A204.1 (cell line): Measurements from ENCODE around the gene FRMD4A.
"Not testable (repeated sequence)": the region's sequence is repeated elsewhere in the genome, so short reads cannot be mapped to it uniquely, and the experiment has no call there.

Source experiments
- FAIRE-seq: peaks from 2 replicates; lab custom pipeline; 2012; peaks lifted over from hg19 to GRCh38; lab: Jason Lieb, UNC

FRMD4A gene

DNA sequence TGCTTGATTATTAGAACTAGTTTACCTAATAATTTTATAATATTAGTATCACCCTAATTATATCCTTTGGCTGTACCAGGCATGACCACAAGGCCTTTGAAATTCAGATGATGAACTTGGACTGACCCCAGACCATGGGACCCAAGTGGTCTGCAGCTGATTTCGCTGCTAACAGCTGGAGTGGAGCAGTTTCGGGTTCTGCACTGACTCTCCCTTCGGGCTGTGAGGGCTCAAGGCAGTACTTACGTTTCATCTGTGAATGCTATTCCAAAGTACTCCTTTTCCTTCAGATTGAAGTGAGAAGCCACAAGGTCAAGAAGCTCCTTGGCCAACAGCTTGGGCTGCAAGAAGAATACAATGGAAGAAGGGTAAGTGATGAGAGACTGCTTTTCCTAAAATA, 520.2 kb downstream of the FRMD4A start:
- FAIRE-seq = no peak

GRCh38 chr10:13809427-13809826, 521.3 kb downstream of the FRMD4A start:
- no peak for FAIRE-seq

DNA sequence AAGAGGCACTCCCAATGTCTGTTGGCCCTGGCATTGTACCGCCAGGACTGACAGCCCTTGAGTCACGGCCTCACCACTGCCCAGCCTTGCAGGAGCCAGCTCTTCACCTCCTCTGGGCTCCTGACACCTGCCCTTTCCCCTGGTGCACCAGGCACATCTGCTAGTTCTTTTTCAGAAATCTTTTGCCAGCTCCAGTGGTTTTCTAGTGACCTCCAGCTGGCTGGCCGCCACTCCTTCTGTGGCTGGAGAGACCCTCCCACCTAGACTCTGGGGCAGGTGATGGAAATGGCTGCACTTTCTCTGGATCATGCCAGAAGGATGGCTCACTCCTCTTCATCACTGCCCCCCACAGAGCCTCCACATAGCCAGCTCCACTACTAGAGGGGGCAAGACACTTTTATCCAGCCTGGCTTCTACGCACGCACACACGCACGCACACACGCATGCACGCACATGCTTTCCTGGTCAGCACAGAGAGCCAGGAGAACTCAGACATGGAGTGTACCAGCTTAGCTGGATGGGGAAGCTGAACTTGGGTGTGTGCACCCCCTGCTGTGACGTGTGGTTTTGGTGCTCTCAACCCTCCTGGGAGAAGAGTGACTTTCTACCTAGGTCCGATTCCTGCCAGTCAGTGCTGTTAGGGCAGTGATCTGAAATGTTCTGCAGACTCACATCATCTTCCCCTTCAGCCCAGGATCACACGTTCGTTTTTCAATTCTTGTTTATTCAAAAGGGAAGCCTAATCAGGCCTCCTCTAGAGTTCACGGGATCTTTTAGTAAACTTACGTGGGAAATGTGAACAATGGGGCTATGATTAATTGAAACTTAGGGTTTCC, 522.0 kb downstream of the FRMD4A start:
- FAIRE-seq = no peak

DNA sequence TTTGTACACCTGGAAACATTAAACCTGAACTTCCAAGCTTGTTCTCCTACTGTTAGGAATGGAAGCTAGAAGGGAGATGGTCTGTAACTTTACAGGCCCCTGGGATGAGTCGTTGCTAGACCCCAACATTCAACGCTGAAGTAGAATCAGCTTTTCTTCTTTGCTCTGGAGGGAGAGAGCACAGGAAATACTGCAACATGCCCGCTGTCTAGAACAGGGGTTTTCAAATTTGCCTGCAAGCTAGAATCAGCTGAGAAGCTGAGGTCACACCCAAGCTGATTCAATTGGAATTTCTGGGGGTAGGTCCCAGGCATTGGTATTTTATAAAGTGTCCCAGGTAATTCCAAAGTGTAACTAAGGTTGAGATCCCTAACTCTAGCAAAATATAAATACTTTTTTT, 524.3 kb downstream of the FRMD4A start:
- FAIRE-seq = no peak

DNA sequence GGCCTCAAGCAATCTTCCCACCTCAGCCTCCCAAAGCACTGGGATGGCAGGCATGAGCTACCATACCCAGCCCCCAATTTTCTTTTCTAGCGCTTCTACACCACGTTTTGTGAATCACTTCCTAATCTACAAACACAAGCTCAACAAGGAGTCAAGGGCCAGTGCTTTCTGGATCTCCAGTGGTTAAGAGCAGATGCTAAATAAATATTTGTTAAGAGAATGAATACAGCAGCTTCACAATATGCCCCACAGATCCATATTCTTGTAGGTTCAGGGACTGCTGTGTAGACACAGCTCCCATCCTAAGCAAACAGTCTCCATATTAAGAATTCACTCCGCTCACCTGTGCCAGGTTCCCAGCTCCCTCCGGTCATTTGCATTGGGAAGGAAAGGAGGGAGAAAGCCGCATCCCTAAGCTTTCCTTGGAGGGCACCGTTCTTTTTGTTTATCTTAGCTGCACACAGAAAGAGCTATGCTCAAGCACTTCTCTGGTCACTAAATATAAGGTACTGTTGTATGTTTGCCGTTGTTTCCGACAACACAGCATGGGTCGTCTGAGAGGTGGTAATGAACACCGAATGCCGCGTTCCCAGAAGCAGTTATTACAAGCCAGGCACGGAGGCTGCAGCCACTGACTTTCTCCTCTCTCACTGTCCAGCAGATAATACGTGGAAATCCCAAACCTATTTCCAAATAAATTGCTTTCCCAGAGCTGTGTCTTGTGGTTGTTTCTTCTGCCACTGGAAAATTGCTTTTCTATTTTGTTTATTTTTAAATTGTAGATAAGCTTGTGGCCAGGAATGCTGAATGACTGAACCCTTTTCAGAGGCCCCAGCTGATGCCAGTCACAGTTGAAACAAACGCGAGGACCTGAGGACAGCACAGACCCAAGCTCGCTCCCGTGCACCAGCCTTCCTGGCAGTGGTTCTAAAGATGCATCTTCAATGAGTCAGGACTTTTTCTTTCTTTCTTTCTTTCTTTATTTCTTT, 526.9 kb downstream of the FRMD4A start:
- no peak for FAIRE-seq

- no peak for FAIRE-seq
These were observed 528.8 kb downstream of the FRMD4A start for GRCh38 chr10:13801907-13802288.

DNA sequence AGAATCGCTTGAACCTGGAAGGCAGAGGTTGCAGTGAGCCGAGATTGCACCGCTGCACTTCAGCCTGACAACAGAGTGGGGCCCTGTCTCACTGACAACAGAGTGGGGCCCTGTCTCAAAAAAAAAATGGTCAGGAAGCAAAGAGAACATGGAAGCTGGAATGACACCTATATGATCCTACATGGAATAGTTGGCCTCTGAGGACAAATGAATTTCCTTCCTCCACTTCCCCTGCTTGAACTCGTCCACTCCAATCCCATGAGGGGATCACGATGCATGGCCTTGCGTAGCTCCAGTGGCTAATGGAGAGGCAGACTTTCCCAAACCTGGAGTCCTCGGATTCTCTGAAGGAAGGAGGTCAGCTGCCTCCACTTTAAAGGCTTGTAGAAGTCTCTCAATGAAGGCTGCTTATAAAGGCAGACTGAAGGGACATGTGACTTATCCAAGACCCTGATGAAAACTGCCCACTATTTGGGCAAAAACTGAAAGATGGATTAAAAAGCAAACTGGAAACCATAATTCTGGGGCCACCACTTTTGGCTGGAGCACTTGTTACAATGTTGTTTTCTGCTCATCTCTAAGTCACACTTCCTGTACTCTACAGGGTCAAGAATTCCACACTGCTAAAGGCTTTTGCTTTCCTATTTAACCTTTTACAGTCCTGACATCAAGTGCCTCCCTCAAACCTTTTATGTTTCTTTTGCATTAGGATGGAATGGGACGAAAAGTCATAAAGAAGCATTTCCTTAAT, 529.4 kb downstream of the FRMD4A start:
- FAIRE-seq = no peak

DNA sequence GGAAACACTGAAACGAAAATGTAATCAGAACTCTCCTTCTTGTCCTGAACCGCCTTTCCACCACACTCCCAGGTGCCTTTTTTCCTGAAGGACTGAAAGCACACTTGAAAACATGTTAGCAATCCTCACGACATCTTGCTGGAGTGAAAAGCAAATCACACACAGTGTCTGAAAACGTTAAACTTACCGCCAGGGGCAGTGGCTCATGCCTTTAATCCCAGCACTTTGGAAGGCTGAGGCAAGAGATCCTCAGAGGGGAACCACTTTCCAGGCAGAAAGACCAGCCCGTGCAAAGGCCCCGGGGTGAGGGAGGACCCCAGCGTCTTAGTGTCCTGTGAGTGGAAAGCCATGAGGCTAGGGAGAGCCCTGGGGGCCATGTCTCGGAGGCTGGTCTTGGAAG, 533.6 kb downstream of the FRMD4A start:
- no peak for FAIRE-seq

DNA sequence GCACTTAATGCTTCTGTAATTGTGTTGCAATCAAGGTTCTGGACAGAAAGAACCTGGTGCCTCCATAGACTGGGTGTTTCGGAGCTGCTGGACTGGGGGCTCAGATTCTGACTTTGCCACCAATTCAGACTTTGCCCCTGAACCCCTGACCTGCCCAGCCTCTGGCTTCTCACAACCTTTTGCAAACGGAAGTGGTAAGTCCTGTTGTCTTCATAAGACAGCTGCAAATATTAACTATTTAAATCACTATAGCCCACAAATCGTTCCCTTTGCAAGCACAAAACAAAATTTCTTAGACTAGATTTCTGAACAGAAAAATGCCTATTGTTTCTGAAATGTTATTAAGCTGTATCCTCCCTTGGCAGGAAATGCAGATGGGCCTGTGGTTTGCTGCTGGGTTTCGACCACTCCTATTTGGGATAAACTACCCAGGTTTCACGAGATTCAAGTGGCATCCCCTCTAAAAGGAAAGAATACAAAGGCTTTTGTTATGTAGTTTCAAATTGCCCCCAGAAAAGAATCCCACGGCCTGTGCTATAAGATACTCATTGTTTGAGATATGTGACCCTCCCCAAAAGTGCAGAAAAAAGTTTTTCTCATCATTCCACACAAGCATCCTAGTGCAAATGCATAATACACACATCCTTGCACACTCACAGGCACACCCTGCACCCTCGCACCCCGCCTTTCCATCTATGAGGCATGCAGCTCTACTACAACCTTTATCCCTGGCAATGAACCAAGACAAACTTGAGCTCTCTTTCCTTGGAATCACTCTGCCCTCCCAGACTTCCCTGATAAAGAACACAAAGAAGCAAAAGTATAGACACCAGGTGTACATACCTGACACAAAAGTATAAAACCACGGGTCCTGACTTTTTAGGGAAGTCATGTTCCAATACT, 534.8 kb downstream of the FRMD4A start:
- no peak for FAIRE-seq

DNA sequence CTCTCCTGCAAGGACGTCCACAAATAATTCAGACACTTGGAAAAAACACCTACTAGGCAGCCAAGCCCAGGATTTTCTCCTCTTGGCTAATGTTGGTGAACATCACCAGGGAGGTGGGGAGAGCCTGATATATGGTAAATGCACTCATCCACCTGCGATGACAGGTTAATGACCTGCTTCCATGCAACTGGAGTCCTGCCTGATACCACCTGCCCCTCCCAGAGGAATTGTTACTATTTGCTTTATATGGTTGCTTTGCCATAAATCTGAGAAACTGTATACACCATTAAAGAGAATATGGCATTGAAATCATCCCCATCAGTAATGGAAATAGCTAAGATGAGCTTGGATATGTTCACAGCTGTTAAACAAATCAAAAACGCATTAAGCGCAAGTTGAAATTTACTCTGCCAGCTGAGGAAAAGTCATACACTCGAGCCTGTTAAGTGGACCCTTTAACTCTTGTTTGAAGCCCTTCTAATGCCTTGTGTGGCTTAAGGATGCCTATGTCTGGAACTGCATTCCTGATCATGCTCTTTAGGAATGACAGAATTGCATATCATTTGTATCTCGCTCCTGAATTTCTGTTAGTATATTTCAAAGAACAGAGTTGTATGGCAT, 535.6 kb downstream of the FRMD4A start:
- no peak for FAIRE-seq

DNA sequence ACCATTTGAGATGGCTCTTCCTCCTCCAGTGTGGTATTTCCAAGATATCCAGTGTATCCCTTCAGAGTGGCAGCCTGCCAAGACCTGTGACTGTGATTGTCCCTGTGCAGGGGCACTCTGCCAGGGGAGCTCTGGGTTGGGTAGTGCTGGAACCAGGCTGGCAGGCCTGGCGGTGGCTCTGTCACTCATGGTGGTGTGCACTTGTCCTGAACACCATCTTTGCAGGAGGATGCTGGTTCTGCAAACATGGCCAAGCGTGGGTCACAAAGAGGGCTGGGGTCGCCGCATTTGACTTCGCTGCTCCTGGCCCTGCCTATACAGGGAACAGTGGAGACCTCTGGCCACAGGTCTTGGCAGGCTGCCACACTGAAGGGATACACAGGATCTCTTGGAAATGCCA, 538.7 kb downstream of the FRMD4A start:
- no peak for FAIRE-seq

DNA sequence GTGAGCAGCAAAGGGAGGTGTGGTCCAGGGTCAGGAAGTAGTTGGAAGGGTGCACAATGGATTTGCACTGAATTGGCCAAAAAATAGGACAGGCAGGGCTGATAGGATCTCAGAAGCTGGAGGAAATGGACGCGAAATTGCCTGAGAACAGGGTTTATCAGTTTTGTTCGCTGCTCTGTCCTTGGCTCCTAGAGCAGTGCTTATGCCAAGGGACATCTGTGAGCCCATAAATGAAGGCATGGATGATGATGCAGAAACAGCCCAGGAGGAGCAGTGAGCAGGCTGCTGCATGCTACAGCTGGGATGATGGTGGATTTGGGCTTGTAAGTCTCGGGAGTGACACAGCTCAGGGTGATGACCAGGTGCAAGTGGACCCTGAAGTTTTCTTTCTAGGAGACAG, 539.2 kb downstream of the FRMD4A start:
- FAIRE-seq = no peak

GRCh38 chr10:13790196-13790595, 540.5 kb downstream of the FRMD4A start:
- no peak for FAIRE-seq

DNA sequence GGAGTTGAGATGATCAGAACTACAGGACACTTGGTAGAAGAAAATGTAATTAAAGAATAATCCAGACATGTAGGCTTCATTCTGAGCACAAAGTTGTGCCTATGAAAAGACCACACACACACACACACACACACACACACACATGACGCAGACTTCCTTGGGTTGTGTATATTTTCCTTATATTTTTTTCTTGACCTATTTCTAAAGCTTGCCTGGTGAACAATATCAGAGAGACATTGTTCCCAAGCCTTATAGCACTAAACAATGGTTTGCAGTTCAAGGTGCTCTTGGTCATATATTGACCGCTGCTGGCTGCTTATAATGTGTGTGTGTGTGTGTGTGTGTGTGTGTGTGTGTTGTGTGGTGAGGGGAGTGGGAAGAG, 541.3 kb downstream of the FRMD4A start:
- FAIRE-seq = no peak

DNA sequence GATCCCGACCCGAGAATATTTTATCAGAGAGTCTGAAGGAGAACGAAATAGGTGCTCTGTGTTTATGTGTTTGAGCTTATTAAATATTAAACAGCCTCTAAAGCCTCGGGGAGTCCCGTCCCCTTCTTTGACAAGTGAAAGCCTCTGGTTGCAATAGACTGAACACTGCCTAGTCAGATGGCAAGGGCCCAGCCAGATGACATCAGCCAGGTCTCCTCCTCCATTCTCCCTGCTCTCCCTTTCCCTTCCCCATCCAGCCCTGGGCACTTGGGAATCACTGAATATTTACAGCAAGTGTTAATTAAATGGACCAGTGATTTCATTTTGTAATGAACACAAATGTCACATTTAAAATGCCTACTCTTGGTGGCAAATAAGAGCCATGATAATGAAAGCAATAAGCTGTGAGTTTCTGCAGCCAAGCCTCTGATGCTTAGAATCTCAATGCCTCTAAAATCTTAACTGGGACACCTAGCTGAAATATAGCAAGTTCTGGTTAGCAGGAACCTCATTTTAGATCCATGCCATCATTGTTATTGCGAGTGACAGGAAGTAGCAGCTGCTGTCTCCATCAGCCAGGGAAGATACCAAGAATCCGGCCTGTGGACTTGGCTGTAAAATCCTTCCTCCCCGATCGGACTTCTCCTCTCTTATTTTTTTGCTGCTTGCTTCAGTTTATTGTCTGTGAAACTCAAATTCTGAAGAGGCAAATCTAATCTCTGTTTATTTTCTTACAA, 541.8 kb downstream of the FRMD4A start:
- no peak for FAIRE-seq

DNA sequence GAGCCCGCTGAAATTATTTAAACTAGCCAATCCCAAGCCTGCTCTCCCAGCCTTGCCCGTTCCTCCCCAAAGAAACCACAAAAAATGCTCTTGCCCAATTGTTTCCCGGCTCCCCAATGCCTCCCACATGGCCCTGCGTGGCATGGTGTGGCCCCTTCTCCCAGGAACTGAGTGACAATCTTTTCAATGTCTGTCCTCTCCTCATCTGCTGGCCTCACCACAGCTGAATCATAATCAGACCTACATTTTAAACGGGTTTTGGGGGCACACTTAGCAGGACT, 542.5 kb downstream of the FRMD4A start:
- FAIRE-seq = no peak

DNA sequence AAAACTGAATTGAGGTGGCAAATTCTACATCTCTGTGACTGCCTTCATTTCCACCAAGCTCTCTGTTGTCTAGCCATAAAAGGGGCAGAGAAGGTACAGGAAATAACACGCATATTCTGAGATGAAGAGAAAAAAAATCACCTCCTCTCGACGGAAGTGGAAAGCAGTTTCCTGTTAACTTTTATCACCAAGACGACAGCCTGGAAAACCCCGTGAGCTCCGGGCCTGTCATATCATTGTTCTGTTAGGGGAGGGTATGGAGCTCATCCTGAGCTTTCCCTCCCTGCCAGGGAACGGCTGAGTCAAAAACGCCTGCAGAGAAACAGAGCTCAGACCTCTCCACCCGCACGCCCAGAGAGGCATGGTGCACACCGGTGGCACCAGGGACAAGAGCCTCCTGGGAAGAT, 543.7 kb downstream of the FRMD4A start:
- FAIRE-seq = no peak

- no peak for FAIRE-seq
These were observed 546.7 kb downstream of the FRMD4A start for GRCh38 chr10:13784067-13784466.

DNA sequence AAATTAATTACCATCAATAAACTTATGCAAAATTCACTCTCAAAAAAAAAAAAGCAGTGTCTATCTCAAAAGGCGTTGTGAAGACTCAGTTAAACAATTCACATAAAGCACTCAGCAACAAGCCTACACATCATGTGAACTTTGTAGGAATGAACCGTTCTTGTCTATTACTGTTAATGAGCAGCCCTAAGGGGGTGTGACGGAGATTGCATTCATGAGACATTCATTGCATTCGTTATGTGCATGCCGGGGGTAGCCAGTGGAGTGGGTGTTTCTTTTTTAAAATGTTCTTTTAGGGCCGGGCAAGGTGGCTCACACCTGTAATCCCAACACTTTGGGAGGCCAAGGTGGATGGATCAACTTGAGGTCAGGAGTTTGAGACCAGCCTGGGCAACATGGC, 551.0 kb downstream of the FRMD4A start:
- no peak for FAIRE-seq

GRCh38 chr10:13778693-13778960, 552.1 kb downstream of the FRMD4A start:
- FAIRE-seq = not testable (repeated sequence)

- FAIRE-seq = no peak
These were observed 553.8 kb downstream of the FRMD4A start for GRCh38 chr10:13776861-13777311.
